GM12878 (cell line): ENCODE results near the gene SFSWAP. TPM values are rescaled to one million over a fixed set of nuclear protein-coding genes. Genes with fewer than 3 reads are reported as not detected.

Source experiments
- ASH2L ChIP-seq: fragments of 300-600, 200-600 bp; sonication (generic); IDR thresholded peaks from 2 replicates; pipeline ENCODE4 v1.6.1; 2017; ENCODE audit warnings: low read depth, mild to moderate bottlenecking, borderline replicate concordance
- CHD1 ChIP-seq: IDR thresholded peaks from 2 replicates; pipeline ENCODE4 v1.6.1; 2012; ENCODE audit warnings: low read depth, low read length, improper control_type of control experiment
- GABPA ChIP-seq: IDR thresholded peaks from 2 replicates; pipeline ENCODE4 v1.6.1; 2014; ENCODE audit warnings: antibody characterized with exemption, low read depth, mild to moderate bottlenecking, inconsistent platforms
- HDAC2 ChIP-seq: fragments of 200-600 bp; sonication (generic); IDR thresholded peaks from 2 replicates; pipeline ENCODE4 v1.6.1; 2017
- HDGF ChIP-seq: fragments of 450-650 bp; IDR thresholded peaks from 2 replicates; pipeline ENCODE4 v1.6.1; 2016; ENCODE audit warnings: antibody characterized with exemption
- IRF4 ChIP-seq: IDR thresholded peaks from 2 replicates; pipeline ENCODE4 v1.6.1; 2011; ENCODE audit warnings: low read depth, low read length
- JUND ChIP-seq: IDR thresholded peaks from 2 replicates; pipeline ENCODE4 v1.6.1; 2012; ENCODE audit warnings: low read depth, mild to moderate bottlenecking, low read length, improper control_type of control experiment, moderate library complexity
- KAT2A ChIP-seq: conservative IDR thresholded peaks from 2 replicates; pipeline ENCODE4 v1.6.1; 2011; ENCODE audit warnings: low read depth, low read length; ENCODE audit not compliant: control insufficient read depth
- NFYB ChIP-seq: IDR thresholded peaks from 2 replicates; pipeline ENCODE4 v1.6.1; 2011; ENCODE audit warnings: low read depth, mild to moderate bottlenecking, low read length, improper control_type of control experiment, moderate library complexity; ENCODE audit not compliant: insufficient read depth
- PAX5 ChIP-seq: IDR thresholded peaks from 2 replicates; pipeline ENCODE4 v1.6.1; 2011; ENCODE audit warnings: low read depth, low read length, borderline replicate concordance
- PAX8 ChIP-seq: fragments of 450-650 bp; IDR thresholded peaks from 2 replicates; pipeline ENCODE4 v1.6.1; 2017; ENCODE audit warnings: mild to moderate bottlenecking, moderate library complexity
- RBBP5 ChIP-seq: fragments of 200-600 bp; sonication (generic); conservative IDR thresholded peaks from 2 replicates; pipeline ENCODE4 v1.6.1; 2016
- RCOR1 ChIP-seq: conservative IDR thresholded peaks from 2 replicates; pipeline ENCODE4 v1.6.1; 2012; ENCODE audit warnings: low read depth, low read length, improper control_type of control experiment
- SP1 ChIP-seq: IDR thresholded peaks from one replicate; pipeline ENCODE4 v1.6.1; 2011; ENCODE audit warnings: low read depth, low read length
- polyA plus RNA-seq, 11 experiments: library from polyadenylated mRNA; depleted of rRNA in 4 of 11; unstranded in 6 of 11; stranded (reverse) in 5 of 11; fragments of >200 nt; fragmentation: Nextera tagmentation in 4 of 11; fragmentation: Illumina TruSeq in 1 of 11; extraction: Ambion mirVana in 4 of 11; extraction: Trizol in 1 of 11; gene quantifications; 1 replicate in 1 of 11; 2 replicates in 10 of 11; pipeline versions ENCODE4 v1.2.1 to v1.2.3, GENCODE V29; 2011 to 2016; ENCODE audit warnings: inconsistent platforms in 2 of 11, missing spikeins in 2 of 11, low read depth in 1 of 11
- total RNA-seq, 4 experiments: library from RNA; depleted of rRNA in 3 of 4; stranded (reverse); fragments of >200 nt in 3 of 4; fragmentation: Illumina TruSeq in 1 of 4; extraction: Trizol in 1 of 4; gene quantifications; 2 replicates each; pipeline versions ENCODE4 v1.2.1 to v1.2.3, GENCODE V29; 2013 to 2021
- TF ChIP-seq, protein P1 (sequence below): fragments of 450-650 bp; IDR thresholded peaks from 2 replicates; pipeline ENCODE4 v1.6.1; 2016; ENCODE audit warnings: mild to moderate bottlenecking
- TF ChIP-seq, protein P2 (sequence below): fragments of 450-650 bp; IDR thresholded peaks from 2 replicates; pipeline ENCODE4 v1.6.1; 2017; ENCODE audit warnings: low read depth, mild to moderate bottlenecking, moderate library complexity
- TF ChIP-seq, protein P3 (sequence below): fragments of 450-650 bp; IDR thresholded peaks from 2 replicates; pipeline ENCODE4 v1.6.1; 2018; ENCODE audit warnings: mild to moderate bottlenecking, low read depth, moderate library complexity; ENCODE audit not compliant: partially characterized antibody
- TF ChIP-seq, protein P4 (sequence below): IDR thresholded peaks from 2 replicates; pipeline ENCODE4 v1.6.1; 2011; ENCODE audit warnings: low read depth, low read length, improper control_type of control experiment, borderline replicate concordance
- TF ChIP-seq, protein P5 (sequence below): fragments of 450-650 bp; IDR thresholded peaks from 2 replicates; pipeline ENCODE4 v1.6.1; 2016; ENCODE audit warnings: mild to moderate bottlenecking
- TF ChIP-seq, protein P6 (sequence below): IDR thresholded peaks from 2 replicates; pipeline ENCODE4 v1.6.1; 2012; ENCODE audit warnings: low read depth, low read length, improper control_type of control experiment

The SFSWAP gene
- total and polyA plus RNA-seq, 10 of the 15 experiments (the other 5 are each of a cell fraction or from before 2014, with no cell fraction given) = 1.8 to 48.6 (median 25.0) TPM

DNA sequence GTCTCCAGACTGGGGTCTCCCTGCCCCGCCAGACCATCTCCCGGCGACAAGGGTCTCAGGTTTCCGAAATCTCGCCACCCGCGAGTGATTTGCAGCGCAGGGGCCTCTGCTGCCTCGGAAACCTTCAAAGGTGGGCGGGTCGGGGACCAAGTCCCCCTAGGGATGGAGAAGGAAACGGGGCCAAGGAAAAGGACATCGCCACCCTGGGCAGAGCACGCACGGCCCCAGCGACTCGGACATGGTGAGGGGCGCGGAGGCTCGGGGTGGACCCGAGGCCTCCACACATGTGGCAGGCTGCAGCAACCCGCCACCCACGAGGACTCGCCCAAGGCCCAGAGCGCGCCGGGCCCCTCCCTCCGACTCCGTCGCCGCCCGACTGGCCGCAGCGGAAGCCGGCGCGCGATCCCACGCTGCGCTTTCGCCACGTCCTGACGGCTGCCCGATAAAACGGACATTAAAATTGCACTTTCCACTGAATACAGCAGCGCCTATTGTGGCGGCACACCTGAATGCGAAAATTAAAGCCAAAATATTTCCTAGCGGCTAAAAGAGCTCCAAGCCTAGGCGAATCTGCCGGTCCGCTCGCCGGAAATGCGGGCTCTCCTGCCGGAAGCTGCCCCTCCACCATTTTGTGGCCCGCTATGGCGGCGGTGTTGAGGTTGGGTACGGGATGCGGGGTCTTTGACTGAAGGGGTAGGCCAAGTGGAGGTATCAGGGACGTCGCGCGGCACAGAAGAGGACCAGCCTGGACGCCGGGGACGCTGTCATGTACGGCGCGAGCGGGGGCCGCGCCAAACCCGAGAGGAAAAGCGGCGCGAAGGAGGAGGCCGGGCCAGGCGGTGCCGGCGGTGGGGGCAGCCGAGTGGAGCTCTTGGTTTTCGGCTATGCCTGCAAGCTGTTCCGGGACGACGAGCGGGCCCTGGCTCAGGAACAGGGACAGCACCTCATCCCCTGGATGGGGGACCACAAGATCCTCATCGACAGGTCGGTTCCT is at the start of gene SFSWAP (continued):
- TF ChIP-seq, protein P1, sequence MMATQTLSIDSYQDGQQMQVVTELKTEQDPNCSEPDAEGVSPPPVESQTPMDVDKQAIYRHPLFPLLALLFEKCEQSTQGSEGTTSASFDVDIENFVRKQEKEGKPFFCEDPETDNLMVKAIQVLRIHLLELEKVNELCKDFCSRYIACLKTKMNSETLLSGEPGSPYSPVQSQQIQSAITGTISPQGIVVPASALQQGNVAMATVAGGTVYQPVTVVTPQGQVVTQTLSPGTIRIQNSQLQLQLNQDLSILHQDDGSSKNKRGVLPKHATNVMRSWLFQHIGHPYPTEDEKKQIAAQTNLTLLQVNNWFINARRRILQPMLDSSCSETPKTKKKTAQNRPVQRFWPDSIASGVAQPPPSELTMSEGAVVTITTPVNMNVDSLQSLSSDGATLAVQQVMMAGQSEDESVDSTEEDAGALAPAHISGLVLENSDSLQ = peak; percentile 79
- TF ChIP-seq NFYB (no peak), PAX8 (no peak), GABPA (peak; percentile 100), PAX5 (no peak), CHD1 (no peak), HDGF (peak; percentile 37; the same call in 1 of the 2 replicates), RBBP5 (no peak), KAT2A (no peak), HDAC2 (peak; percentile 100), SP1 (peak; percentile 15), JUND (no peak), RCOR1 (no peak), IRF4 (peak; percentile 35; the same call in 1 of the 2 replicates), ASH2L (peak; percentile 65; the same call in 1 of the 2 replicates)
- TF ChIP-seq, protein P2, sequence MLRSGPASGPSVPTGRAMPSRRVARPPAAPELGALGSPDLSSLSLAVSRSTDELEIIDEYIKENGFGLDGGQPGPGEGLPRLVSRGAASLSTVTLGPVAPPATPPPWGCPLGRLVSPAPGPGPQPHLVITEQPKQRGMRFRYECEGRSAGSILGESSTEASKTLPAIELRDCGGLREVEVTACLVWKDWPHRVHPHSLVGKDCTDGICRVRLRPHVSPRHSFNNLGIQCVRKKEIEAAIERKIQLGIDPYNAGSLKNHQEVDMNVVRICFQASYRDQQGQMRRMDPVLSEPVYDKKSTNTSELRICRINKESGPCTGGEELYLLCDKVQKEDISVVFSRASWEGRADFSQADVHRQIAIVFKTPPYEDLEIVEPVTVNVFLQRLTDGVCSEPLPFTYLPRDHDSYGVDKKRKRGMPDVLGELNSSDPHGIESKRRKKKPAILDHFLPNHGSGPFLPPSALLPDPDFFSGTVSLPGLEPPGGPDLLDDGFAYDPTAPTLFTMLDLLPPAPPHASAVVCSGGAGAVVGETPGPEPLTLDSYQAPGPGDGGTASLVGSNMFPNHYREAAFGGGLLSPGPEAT = peak; percentile 100
- TF ChIP-seq, protein P3, sequence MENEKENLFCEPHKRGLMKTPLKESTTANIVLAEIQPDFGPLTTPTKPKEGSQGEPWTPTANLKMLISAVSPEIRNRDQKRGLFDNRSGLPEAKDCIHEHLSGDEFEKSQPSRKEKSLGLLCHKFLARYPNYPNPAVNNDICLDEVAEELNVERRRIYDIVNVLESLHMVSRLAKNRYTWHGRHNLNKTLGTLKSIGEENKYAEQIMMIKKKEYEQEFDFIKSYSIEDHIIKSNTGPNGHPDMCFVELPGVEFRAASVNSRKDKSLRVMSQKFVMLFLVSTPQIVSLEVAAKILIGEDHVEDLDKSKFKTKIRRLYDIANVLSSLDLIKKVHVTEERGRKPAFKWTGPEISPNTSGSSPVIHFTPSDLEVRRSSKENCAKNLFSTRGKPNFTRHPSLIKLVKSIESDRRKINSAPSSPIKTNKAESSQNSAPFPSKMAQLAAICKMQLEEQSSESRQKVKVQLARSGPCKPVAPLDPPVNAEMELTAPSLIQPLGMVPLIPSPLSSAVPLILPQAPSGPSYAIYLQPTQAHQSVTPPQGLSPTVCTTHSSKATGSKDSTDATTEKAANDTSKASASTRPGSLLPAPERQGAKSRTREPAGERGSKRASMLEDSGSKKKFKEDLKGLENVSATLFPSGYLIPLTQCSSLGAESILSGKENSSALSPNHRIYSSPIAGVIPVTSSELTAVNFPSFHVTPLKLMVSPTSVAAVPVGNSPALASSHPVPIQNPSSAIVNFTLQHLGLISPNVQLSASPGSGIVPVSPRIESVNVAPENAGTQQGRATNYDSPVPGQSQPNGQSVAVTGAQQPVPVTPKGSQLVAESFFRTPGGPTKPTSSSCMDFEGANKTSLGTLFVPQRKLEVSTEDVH = peak; percentile 98
- TF ChIP-seq, protein P4, sequence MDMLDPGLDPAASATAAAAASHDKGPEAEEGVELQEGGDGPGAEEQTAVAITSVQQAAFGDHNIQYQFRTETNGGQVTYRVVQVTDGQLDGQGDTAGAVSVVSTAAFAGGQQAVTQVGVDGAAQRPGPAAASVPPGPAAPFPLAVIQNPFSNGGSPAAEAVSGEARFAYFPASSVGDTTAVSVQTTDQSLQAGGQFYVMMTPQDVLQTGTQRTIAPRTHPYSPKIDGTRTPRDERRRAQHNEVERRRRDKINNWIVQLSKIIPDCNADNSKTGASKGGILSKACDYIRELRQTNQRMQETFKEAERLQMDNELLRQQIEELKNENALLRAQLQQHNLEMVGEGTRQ = no peak
- TF ChIP-seq, protein P5, sequence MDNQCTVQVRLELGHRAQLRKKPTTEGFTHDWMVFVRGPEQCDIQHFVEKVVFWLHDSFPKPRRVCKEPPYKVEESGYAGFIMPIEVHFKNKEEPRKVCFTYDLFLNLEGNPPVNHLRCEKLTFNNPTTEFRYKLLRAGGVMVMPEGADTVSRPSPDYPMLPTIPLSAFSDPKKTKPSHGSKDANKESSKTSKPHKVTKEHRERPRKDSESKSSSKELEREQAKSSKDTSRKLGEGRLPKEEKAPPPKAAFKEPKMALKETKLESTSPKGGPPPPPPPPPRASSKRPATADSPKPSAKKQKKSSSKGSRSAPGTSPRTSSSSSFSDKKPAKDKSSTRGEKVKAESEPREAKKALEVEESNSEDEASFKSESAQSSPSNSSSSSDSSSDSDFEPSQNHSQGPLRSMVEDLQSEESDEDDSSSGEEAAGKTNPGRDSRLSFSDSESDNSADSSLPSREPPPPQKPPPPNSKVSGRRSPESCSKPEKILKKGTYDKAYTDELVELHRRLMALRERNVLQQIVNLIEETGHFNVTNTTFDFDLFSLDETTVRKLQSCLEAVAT = peak; percentile 76
- TF ChIP-seq, protein P6, sequence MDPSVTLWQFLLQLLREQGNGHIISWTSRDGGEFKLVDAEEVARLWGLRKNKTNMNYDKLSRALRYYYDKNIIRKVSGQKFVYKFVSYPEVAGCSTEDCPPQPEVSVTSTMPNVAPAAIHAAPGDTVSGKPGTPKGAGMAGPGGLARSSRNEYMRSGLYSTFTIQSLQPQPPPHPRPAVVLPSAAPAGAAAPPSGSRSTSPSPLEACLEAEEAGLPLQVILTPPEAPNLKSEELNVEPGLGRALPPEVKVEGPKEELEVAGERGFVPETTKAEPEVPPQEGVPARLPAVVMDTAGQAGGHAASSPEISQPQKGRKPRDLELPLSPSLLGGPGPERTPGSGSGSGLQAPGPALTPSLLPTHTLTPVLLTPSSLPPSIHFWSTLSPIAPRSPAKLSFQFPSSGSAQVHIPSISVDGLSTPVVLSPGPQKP = no peak; the same call in 1 of the 2 replicates
